Peyer's patch (tissue), 4 donors: ENCODE measurements around the gene PRM3.

Experiments used
- CTCF ChIP-seq, 6 experiments: fragments of 450-650 bp in 4 of 6; fragments of 200-600 bp in 2 of 6; sonication (generic) in 1 of 6; IDR thresholded peaks; one replicate each; pipeline ENCODE4 v1.5.1; 2017 to 2019; ENCODE audit warnings: antibody characterized with exemption in 6 of 6, mild to moderate bottlenecking in 3 of 6, moderate library complexity in 1 of 6
- POLR2A ChIP-seq, 2 donors: fragments of 450-650 bp; IDR thresholded peaks; one replicate each; pipeline ENCODE4 v1.5.1; 2017; ENCODE audit warnings: antibody characterized with exemption in 2 of 2, mild to moderate bottlenecking in 2 of 2, moderate library complexity in 2 of 2

- TF ChIP-seq CTCF (IDR thresholded peaks at IDR 0.05) = no peak
- TF ChIP-seq POLR2A (IDR thresholded peaks at IDR 0.05) = no peak
These were observed 28.1 kb downstream of the PRM3 start for GRCh38 chr16:11245222-11245737.
